Midbrain (tissue), 1 donor: ENCODE results near the gene PTPRN2.

Experiments used
- DNase-seq: peaks from one replicate; lab custom pipeline; 2025; lab: John Stamatoyannopoulos, UW

The PTPRN2 gene

DNA sequence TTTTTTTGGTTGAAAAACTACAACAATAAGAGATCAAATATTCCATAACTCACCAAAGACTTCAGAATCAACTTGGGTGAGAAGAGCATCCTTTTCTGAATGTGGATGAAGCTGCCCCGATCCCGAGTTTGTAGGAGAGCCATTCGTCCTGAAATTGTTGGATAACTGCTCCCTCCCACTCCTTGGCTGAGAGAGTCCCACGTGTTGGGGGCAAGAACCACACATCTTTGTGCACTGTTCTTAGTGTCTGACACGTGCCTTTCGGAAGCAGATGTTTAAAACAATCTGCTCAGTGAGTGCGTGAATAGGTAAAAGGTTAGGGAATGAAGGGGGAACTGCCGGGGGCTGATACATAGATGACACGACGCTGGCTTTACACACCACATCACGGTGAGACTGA lies 575.7 kb downstream of the PTPRN2 start:
- no peak for DNase-seq

DNA sequence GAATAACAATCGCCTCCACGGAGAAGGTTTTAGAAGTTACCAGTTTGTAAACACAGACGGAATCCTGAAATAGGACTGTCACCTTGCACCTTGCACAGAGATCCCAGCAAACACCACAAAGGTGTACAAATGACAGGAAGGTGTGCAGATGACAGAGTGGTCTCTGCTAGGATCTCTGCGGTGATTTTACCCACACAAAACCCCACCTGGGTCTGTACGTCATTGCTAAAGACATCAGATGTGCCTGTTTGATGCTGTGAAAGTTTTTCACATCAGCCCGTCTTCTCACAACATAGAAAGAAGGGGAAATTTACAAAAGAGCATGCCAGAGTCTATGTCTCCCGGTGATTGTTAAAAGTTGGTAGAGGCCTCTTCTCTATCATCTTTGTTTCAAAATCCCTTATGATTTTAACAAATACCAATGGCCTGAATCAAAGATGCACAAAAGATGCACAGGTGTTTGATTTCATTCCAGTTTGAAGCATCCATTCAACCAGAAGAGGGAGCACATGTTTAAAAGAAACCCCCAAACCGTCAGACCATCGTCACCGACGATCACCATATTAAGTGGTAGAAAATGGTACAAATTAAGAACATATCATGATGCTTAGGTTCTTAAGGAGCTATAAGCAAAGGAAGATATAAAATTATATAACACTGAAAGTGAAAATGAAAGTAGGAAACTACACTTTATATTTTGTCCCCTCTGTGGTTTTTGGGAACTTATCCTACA lies 576.5 kb downstream of the PTPRN2 start:
- DNase-seq, result no peak

DNA sequence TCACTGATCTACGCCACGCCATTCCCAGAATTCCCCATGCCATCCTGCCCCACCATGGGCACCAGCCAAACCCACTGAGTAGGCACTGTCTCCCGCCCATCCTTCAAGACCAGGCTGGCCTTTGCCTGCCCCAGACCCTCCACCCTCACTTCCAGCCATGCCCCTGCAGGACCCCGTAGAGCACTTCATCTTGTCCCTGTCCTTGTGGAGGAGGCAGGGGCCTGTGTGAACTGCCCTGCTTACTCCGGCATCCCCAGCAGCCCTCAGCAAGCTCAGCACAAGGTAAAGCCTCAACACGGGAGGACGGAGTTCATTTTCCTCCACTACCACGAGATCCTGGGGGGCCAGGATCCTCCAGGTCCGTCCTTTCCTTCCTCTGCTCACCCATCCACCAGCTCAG lies 577.7 kb downstream of the PTPRN2 start:
- DNase-seq, result no peak

DNA sequence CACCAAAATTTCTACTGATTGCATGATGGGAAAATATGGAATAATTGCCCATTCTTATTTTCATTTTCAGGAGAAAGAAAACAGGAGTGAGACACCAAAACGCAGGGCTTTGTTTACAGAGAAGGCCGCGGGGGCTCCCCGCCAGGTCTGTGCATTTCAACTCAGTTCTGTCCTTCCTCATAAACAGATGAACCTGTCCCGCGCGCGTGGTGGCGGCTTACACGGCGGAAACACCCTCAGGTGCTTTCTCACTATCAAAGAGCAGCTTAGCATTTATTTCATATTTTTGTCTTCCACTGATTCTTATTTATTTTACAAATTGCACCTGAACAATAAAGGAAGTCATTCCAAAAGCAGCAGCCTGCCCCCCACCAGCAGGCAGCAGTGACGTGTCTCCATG lies 579.4 kb downstream of the PTPRN2 start:
- DNase-seq, result no peak

DNA sequence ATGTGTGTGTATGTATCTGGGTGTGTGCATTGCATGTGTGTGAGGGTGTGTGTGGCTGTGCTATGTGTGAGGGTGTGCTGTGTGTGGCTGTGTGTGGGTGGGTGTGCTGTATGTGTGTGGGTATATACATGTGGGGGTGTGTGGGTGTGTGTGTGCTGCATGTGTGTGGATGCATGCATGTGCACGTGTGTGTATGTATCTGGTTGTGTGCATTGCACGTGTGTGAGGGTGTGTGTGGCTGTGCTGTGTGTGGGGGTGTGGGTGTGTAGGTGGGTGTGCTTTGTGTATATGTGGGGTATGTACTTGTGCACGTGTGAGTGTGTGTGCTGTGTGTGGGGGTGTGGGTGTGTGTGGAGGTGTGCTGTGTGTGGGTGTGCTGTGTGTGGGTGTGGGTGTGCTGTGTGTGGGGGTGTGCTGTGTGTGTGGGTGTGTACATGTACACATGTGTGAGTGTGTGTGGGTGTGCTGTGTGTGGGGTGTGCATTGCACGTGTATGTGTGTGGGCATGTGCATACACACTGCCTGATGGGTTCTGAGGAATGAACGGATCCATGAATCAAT lies 579.8 kb downstream of the PTPRN2 start:
- no peak for DNase-seq

DNA sequence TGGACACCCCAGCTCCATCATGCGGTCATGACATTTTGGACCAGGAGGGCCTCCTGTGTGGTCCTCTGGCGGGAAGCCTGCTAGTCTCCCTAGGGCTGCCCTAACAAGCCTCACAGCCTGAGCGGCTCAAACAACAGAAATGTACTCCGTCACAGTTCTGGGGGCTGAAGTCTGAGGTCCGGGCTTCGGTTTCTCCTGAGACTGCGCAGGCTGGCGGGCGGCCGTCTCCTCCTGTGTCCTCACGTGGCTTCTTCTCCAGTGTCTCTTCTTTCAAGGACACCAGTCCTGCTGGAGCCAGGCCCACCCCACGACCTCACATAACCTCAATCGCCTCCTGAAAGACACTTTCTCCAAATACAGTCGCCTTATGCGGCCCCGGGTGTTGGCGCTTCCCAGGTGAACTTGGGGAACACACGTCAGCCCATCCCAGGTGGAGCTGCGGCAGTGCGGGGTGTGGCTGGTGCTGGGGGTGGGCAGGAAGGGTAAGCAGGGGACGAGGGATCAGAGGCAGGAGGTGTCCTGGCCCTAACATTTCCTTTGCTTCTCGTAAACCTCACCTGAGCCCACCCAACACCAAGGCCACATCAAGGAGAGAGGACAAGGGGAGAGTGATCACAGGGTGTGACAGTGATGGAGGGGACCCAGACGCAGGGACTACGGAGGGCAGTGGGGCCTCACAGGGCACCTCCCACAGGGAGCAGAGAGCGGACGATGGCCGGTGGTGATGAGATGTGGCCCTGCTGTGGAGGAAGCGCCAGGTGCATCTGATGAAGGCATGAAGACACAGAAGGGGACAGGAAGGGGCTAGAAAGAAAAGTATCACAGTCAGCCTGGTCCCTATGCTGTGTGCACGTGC lies 580.6 kb downstream of the PTPRN2 start:
- no peak for DNase-seq

DNA sequence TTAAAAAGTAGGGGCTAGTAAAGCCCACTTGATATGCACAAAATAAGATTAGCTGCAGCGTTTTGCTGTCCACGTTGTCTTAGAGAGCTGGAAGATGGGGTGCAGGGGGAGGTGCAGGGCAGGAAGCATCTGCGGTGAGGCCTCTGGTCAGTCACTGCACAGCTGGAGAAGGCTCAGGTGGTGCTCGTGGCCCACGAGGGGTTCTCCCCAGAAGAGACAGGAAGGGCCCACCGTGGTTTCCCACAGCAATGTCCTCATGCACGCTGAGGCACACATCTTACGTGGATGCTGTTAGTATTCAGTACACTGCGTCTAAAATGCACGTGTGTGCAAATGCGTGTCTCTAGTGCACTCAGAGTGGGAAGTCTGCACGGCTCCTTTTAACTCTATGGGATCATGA lies 582.1 kb downstream of the PTPRN2 start:
- no peak for DNase-seq

DNA sequence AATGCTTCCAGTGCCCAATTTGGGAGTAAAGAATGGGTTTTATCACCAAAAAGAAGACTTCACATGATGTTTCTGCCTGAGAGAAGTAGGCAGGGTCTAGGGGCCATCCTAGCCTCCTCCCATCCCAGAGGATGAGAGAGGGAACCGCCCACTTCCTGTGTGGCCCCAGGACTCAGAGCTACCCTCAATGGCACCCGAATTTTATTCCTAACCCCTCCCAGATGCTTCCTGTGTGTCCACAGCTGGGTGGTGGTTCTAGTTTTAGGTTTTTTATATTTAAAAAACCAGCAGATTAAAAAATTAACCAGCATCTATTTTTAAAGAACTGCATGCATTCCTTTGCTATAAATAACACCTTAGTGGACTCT lies 583.5 kb downstream of the PTPRN2 start:
- DNase-seq, result no peak

DNA sequence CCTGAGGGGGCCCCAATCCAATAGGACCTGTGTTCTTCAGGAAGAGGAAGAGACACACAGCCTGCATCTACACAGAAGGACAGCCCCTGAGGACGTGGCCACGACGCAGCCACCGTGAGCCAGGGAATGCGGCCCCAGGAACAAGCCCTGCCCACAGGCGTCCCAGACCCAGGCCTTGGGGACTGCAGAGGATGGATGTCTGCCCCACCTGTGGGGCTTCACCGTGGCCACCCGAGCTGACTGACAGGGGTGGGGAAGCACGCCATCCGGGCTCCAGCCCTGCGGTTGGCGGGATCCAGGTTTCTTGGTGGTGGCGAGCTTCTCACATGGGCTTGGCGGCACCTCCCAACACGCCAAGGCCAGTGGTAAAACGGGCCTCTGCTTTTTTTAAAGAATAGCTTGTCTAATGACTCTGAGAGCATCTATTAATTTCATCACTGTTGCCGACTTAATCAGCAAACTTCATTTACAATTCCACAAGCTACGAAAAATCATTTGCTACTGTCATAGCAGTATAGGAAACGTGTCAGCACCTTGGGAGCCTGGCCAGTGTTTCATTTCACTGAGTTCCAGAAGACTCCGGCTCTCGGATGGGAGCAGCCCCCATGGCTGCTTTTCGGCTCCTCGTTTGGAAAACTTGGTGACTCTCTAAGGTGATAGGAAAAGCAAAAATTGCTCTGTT lies 584.0 kb downstream of the PTPRN2 start:
- no peak for DNase-seq

DNA sequence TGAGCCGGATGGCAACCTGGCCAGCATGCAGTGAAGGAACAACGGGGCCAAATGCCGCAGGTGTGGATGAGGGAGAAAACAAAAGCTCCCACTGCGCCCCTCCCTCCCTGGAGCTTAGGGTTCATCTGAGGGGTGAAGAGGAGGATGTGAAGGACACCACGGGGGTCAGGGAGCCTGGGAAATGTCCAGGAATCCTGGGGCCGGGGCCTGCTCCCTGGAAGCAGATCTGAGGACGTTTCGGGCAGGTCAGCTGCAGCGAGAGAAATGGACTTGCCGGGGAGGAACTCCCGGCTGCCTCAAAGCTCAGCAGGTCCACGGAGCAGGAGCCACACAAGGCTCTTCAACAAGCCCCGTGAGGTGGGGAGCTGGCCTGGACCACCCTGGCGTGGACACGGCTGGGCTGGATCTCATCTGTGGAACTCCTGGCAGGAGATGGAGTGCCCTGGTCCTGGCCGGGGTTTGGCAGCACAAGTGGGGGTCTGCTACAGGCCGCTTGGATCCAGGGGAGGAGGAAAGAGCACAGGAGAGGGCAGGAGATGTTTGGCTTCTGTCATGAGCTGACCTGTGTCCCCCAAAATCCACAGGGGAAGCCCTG lies 585.0 kb downstream of the PTPRN2 start:
- DNase-seq, result no peak

DNA sequence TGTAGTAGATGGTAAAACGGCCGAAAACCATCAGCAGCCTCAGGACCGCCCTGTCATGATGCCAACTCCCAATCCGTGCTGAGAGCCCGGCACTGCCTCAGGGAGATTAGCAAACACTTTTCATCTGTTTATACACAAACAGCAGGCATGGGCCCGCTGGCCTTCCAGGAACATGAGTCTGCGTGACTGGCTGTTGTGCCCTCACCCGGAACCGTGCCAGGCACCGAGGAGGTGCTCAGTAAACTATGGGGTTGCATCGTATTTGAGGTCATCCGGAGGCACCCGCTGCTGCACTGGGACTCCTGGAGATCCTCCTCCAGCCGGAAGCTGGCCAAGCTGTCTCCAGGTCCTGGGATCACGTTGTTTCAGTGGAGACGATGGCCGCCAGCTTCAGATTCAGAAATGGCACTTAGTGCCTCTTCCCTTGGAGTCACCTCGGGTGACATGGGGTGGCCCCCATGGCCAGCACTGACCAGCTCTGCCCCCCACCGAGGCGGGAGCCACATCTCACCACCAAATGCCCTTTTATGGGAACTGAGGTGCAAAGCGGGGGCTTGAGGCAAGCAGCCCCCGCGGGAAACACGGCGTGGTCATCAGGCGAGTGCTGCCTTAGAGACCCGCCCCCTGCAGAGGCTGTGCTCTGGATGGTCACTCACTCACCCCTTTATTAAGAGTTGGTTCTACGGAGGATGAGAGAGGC lies 585.9 kb downstream of the PTPRN2 start:
- DNase-seq, result no peak

DNA sequence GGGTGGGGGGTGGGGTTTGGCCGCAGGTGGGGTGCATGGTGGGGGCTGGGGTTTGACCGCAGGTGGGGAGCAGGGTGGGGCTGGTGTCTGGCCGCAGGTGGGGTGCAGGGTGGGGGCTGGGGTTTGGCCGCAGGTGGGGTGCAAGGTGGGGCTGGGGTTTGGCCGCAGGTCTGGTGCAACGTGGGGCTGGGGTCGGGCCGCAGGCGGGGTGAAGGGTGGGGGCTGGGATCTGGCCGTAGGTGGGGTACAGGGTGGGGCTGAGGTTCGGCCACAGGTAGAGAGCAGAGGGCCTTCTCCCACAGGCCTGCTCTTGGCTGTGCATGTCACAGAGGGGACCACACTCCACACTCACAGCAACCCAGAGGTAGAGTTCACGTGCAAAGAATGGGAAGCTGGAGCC lies 586.6 kb downstream of the PTPRN2 start:
- no peak for DNase-seq

DNA sequence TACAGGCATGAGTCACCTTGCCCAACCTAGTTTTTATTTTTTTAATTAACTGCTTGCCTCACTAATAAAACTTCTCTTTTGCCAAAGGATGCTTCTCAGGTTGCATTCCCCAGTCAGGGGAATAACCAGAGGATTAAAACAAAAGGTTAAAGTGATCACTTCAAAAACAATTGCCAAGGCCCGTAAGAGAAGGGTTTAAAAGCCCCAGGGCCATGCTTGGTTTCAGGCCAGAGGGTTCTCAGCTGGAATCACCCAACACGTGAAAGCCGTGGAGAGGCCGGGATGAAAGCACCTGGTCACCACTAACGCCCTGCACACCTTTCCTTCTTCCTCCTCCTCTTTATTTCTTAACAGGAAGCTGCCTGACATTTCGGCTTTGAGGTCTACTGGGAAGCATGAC lies 587.5 kb downstream of the PTPRN2 start:
- no peak for DNase-seq

DNA sequence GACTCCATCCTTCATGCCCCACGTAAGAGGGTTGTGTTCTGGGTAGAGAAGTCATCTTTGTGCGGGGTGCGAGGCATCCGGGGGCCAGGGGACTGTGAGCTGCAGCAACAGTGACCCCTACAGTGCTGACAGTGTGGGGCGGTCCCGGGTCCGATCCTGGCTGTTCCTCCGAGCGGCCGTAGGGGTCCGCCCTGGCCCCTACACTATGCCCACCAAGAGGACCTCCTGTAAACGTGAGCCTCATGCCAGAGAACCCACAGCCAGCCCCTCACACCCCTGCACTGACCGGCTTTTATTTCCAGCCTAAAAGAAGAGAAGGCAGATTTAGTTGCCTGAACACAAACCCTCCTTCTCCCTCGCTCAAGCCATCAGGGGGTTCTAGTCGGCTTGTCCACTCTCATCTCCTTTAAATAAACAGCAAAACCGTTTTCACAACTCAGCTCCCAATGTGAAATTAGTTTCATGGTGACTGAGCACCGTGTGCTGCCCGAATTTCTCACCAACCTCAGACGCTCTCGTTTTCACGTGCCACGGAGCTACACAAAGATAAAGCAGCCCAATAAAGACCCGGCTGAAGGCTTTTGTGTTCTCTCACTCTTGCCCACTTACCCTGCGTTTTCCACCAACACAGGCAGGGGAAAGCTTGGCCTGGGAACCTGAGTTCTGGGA lies 588.6 kb downstream of the PTPRN2 start:
- no peak for DNase-seq

DNA sequence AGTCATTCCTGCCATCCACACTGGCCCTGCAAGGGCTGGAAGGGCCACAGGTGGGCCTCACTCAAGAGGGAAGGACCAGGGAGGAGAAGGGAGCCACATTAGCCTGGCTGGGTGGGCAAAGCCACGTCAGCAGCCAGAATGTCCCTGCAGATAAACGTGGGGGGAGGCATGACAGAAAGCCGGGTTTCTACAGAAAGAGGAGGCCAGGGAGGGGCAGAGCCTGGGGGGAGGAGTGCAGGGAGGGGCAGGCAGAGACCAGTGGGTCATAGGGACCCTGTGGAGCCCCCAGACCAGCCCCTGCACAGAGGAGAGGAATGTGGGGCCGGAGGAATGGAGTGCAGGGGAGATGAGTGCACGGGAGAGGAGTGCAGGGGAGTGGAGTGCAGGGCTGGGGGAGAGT lies 590.2 kb downstream of the PTPRN2 start:
- no peak for DNase-seq

DNA sequence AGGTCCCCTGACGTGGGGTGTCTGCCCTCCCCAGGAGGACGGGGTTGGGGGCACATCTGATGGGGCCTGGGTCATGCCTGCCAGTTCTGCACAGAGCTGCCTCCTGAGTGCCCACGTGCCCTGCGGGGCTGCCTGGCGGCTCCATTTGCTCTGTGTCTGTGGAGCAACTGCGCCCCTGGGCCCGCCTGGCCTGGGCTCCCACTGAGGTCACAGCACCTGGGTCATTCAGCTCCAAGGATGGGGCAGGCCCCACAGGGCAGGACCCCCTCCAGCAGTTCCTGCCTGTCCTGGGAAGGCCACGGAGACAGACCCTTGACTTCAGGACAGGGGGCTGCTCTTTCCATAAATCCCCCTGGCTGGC lies 590.6 kb downstream of the PTPRN2 start:
- DNase-seq, result no peak

DNA sequence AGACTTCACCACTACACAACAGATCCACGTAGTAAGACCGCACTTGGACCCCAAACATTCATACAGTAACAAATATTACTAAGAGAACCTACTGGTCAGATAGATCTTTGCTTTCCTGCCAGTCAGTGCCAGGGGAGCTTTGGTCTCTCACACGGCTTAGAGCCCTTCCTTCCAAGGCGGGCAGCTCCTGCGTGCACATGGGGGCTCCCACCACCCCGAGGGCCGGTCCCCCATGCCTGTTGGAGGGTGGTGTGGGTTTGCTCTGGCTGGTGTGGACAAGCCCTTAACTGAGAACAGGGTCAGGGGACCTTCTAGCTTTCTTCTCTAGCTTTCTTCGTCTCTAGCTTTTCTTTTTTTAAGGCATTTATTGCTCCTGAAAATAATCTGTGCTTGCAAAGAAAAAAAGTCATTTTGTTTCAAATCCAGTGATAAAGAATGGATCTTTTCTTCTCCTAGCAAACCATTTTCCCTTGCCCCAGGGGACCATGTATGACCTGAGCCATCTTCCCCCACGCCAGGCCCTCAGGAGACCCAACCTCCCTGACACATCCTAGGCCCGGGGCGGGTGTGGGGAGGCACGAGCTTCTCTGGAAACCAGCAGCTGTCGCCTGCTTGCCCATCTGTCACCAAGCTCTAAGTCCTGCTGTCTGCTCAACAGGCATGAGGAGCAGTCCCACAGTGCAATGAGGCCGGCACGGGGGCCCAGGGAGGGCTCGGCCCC lies 591.1 kb downstream of the PTPRN2 start:
- DNase-seq, result no peak

DNA sequence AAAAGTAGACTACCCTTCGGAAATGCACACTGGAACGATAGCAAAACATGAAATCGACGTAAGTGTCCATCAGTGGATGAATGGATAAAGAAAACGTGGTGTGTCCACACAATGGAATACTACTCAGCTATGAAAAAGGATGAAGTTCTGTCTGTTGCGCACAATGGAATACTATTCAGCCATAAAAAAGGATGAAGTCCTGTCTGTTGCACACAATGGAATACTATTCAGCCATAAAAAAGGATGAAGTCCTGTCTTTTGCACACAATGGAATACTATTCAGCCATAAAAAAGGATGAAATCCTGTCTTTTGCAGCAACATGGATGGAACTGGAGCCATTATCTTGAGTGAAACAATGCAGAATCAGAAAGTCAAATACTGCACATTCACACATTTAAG lies 591.8 kb downstream of the PTPRN2 start:
- no peak for DNase-seq

DNA sequence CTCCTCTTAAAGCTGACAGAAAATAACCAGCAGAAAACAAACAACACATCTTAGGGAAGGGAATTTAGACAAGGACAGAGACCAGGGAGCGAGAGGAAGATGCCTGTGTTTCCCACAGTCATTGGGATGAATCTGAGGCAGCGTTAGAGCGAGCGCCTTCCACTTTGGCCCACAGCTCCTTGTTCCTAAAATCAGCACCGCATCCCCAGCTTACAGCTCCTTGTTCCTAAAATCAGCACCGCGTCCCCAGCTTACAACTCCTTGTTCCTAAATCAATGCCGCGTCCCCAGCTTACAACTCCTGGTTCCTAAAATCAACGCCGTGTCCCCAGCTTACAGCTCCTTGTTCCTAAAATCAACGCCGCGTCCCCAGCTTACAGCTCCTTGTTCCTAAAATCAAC lies 593.3 kb downstream of the PTPRN2 start:
- no peak for DNase-seq

DNA sequence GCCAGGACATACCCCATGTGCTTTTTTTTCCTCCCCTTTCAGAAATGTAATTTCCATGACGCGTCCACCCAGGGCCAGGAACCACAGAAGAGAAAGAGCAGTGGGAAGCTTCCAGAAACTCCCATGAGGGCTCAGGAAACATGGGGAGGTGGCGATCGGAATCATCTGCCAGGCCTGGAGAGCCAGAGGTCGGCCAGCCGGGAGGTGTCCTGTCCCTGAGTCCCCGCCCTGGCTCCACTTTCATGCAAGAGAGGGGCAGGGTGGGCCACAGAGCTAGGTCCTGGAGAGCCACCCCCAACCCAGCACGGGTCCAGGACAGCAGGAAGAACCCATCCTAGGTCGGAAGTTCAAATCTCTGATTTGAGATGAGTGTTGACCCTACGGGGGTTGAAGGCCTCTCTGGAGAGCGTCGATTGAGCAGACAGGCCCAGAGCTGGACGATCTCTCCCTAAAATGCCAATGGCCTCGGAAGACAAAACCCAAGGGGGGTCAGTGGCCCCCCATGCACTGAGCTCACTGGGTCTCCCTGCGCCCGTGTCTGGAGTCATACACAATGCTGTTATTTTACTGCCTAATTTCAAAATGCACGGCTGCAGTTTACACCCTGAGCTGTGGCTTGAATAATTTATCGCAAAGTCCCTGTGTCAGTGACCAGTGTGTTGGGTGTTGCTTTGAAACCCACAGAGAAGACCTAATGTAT lies 594.1 kb downstream of the PTPRN2 start:
- no peak for DNase-seq
